Spleen (tissue), 7 donors: ENCODE results near the gene SORCS2.

Source experiments
- CTCF ChIP-seq, 11 experiments: fragments of 200-600 bp in 7 of 11; fragments of 450-650 bp in 4 of 11; sonication (generic) in 4 of 11; IDR thresholded peaks in 8 of 11; conservative IDR thresholded peaks in 3 of 11; 1 replicate in 7 of 11; 2 replicates in 4 of 11; pipeline versions ENCODE4 v1.4.0 to v1.8.0; 2016 to 2021; ENCODE audit warnings: antibody characterized with exemption in 11 of 11, inconsistent platforms in 4 of 11, mild to moderate bottlenecking in 1 of 11
- POLR2A ChIP-seq, 3 donors: fragments of 450-650 bp; IDR thresholded peaks; one replicate each; pipeline ENCODE4 v1.5.1; 2017; ENCODE audit warnings: antibody characterized with exemption in 3 of 3, mild to moderate bottlenecking in 1 of 3
- donor health status: DM: no; HTN: no; CAD: no; lungs with moderate emphysema.
- donor health status: DM: no; HTN: no; CAD: no.
- donor health status: DM: no; HTN: no; CAD: no.

DNA sequence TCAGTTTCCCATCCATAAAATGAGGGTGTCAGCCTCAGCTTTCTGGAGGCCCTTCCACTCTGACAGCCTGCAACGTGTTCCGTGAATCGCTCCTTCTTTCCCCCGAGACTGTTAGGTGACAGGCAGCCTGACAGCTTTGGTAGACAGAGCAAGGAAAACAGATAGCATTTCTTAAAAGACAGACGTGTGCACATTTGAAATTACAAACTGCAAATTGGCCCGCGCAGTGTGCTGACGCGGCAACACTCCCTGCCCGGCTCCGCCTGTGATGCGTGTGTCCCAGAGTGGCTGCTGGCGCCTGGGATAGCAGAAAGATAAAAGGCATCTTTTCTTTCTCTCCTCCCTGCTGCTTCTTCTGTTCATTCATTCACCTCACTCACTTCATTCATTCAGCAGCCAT, 502.0 kb downstream of the SORCS2 start:
- TF ChIP-seq POLR2A (IDR thresholded peaks at IDR 0.05), result no peak
- TF ChIP-seq CTCF (IDR thresholded peaks at IDR 0.05 in 8 of 11, conservative IDR thresholded peaks at IDR 0.05 in 3 of 11), result no peak
